Liver (tissue), 9 donors: Measurements from ENCODE around the gene TAF11L2. TPM values are rescaled to one million over a fixed set of nuclear protein-coding genes. Genes with fewer than 3 reads are reported as not detected.
"Not testable (repeated sequence)": the region's sequence is repeated elsewhere in the genome, so short reads cannot be mapped to it uniquely, and the experiment has no call there.

Experiments
- DNase-seq: peaks from one replicate; pipeline ENCODE4 v3.0.0-alpha.2; 2017; ENCODE audit warnings: low spot score
- H3K27ac ChIP-seq, 2 donors: one replicate each; pipeline ENCODE4 v1.7.0; 2013; ENCODE audit warnings: inconsistent platforms in 2 of 2, low read length in 2 of 2, control low read depth in 1 of 2, low read depth in 1 of 2, mild to moderate bottlenecking in 1 of 2
- H3K27me3 ChIP-seq, 4 donors: one replicate each; pipeline versions ENCODE4 v1.6.1 to v1.7.0; 2013; ENCODE audit warnings: low read length in 3 of 4, inconsistent platforms in 1 of 4, mild to moderate bottlenecking in 1 of 4, moderate library complexity in 1 of 4; ENCODE audit not compliant: control insufficient read depth in 4 of 4, insufficient read depth in 4 of 4
- H3K36me3 ChIP-seq, 4 donors: one replicate each; pipeline versions ENCODE4 v1.6.1 to v1.7.0; 2013; ENCODE audit warnings: low read length in 3 of 4, mild to moderate bottlenecking in 3 of 4, low read depth in 1 of 4, moderate library complexity in 1 of 4; ENCODE audit not compliant: control insufficient read depth in 4 of 4, insufficient read depth in 3 of 4
- H3K4me1 ChIP-seq, 4 donors: one replicate each; pipeline versions ENCODE4 v1.6.1 to v1.7.0; 2013; ENCODE audit warnings: low read length in 3 of 4, mild to moderate bottlenecking in 3 of 4, moderate library complexity in 1 of 4; ENCODE audit not compliant: control insufficient read depth in 4 of 4, insufficient read depth in 4 of 4
- H3K4me3 ChIP-seq, 3 donors: one replicate each; pipeline versions ENCODE4 v1.6.1 to v1.7.0; 2013; ENCODE audit warnings: low read length in 3 of 3, control low read depth in 1 of 3, low read depth in 1 of 3, mild to moderate bottlenecking in 1 of 3
- H3K9ac ChIP-seq, 2 donors: one replicate each; pipeline ENCODE4 v1.7.0; 2013; ENCODE audit warnings: low read length in 2 of 2, mild to moderate bottlenecking in 2 of 2, moderate library complexity in 2 of 2, control low read depth in 1 of 2, low read depth in 1 of 2
- H3K9me3 ChIP-seq, 4 donors: one replicate each; pipeline versions ENCODE4 v1.6.1 to v1.7.0; 2013; ENCODE audit warnings: low read length in 3 of 4; ENCODE audit not compliant: control insufficient read depth in 4 of 4
- EGR1 ChIP-seq, 2 donors: IDR thresholded peaks; 2 replicates each; pipeline ENCODE4 v1.6.1; 2016 to 2018; ENCODE audit warnings: antibody characterized with exemption in 2 of 2, low read depth in 2 of 2
- FOXA2 ChIP-seq: IDR thresholded peaks from 2 replicates; pipeline ENCODE4 v1.6.1; 2016; ENCODE audit warnings: antibody characterized with exemption
- GABPA ChIP-seq, 2 donors: IDR thresholded peaks in 1 of 2; conservative IDR thresholded peaks in 1 of 2; 2 replicates each; pipeline ENCODE4 v1.6.1; 2016; ENCODE audit warnings: antibody characterized with exemption in 2 of 2, mild to moderate bottlenecking in 1 of 2, moderate library complexity in 1 of 2
- HNF4G ChIP-seq: IDR thresholded peaks from 2 replicates; pipeline ENCODE4 v1.6.1; 2016; ENCODE audit warnings: antibody characterized with exemption
- JUND ChIP-seq, 2 donors: IDR thresholded peaks; 2 replicates each; pipeline ENCODE4 v1.6.1; 2016; ENCODE audit warnings: antibody characterized with exemption in 2 of 2
- MAX ChIP-seq: IDR thresholded peaks from 2 replicates; pipeline ENCODE4 v1.6.1; 2016; ENCODE audit warnings: antibody characterized with exemption
- NR2F2 ChIP-seq: IDR thresholded peaks from 2 replicates; pipeline ENCODE4 v1.6.1; 2016; ENCODE audit warnings: antibody characterized with exemption
- RAD21 ChIP-seq, 2 donors: IDR thresholded peaks; 2 replicates each; pipeline ENCODE4 v1.6.1; 2016; ENCODE audit warnings: antibody characterized with exemption in 2 of 2, mild to moderate bottlenecking in 2 of 2
- REST ChIP-seq: IDR thresholded peaks from 2 replicates; pipeline ENCODE4 v1.6.1; 2016; ENCODE audit warnings: antibody characterized with exemption, mild to moderate bottlenecking
- TAF1 ChIP-seq: conservative IDR thresholded peaks from 2 replicates; pipeline ENCODE4 v1.6.1; 2016; ENCODE audit warnings: antibody characterized with exemption, mild to moderate bottlenecking
- YY1 ChIP-seq: IDR thresholded peaks from 2 replicates; pipeline ENCODE4 v1.6.1; 2016; ENCODE audit warnings: antibody characterized with exemption, mild to moderate bottlenecking
- WGBS: extraction: QIAGEN DNeasy Blood & Tissue Kit; methylation state at CpG from one replicate; pipeline ENCODE4 v1.1.7; 2013; 5-methylcytosine and 5-hydroxymethylcytosine counted together
- polyA plus RNA-seq, 2 donors: library from polyadenylated mRNA; stranded (reverse) in 1 of 2; unstranded in 1 of 2; fragments of 200-250 nt in 1 of 2; fragments of >200 nt in 1 of 2; fragmentation: Nextera tagmentation in 1 of 2; extraction: Ambion mirVana in 1 of 2; gene quantifications; one replicate each; pipeline versions ENCODE4 v1.2.1 to v1.2.3, GENCODE V29; 2013 to 2015
- total RNA-seq, 2 donors: library from RNA; depleted of rRNA; stranded (reverse); fragments of >200 nt; gene quantifications; one replicate each; pipeline ENCODE4 v1.2.3, GENCODE V29; 2014
- TF ChIP-seq, protein P1 (sequence below): fragments of 150-350 bp; IDR thresholded peaks from 2 replicates; pipeline ENCODE4 v1.5.1; 2017; ENCODE audit warnings: improper control_type of control experiment, low read depth, low read length; ENCODE audit not compliant: missing input control
- TF ChIP-seq, protein P2 (sequence below): IDR thresholded peaks from 2 replicates; pipeline ENCODE4 v1.6.1; 2016; ENCODE audit warnings: antibody characterized with exemption
- TF ChIP-seq, protein P3 (sequence below): IDR thresholded peaks from 2 replicates; pipeline ENCODE4 v1.6.1; 2016; ENCODE audit warnings: antibody characterized with exemption
- donor health status: healthy.
- donor health status: healthy.
- donor health status: healthy.
- donor health status: healthy.
- donor health status: healthy.

The TAF11L2 gene
- total and polyA plus RNA-seq, 4 donors = not detected

DNA sequence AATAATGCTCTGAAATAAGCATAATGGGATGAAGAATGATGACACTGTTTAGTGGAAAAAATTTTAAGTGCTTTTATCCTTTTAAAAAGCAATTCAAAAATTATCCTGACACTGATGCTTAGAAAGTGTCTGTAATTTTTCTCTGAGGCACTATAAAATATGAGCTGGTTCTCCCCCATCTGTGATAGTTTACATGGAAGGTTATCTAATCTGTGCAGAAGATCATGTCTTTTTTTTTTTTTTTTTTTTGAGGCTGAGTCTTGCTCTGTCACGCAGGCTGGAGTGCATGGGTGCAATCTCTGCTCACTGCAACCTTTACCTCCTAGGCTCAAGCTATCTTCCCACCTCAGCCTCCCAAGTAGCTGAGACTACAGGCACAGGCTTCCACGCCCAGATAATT, 15.2 kb upstream of the TAF11L2 start (continued):
- TF ChIP-seq EGR1 (IDR thresholded peaks at IDR 0.05; ENCODE audit: low read depth in 2 of 2) (no peak), JUND (IDR thresholded peaks at IDR 0.05) (no peak)
- TF ChIP-seq, protein P1, sequence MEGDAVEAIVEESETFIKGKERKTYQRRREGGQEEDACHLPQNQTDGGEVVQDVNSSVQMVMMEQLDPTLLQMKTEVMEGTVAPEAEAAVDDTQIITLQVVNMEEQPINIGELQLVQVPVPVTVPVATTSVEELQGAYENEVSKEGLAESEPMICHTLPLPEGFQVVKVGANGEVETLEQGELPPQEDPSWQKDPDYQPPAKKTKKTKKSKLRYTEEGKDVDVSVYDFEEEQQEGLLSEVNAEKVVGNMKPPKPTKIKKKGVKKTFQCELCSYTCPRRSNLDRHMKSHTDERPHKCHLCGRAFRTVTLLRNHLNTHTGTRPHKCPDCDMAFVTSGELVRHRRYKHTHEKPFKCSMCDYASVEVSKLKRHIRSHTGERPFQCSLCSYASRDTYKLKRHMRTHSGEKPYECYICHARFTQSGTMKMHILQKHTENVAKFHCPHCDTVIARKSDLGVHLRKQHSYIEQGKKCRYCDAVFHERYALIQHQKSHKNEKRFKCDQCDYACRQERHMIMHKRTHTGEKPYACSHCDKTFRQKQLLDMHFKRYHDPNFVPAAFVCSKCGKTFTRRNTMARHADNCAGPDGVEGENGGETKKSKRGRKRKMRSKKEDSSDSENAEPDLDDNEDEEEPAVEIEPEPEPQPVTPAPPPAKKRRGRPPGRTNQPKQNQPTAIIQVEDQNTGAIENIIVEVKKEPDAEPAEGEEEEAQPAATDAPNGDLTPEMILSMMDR = no peak

- H3K9ac ChIP-seq, H3K4me3 ChIP-seq, H3K4me1 ChIP-seq, H3K36me3 ChIP-seq, DNase-seq, H3K27me3 ChIP-seq, H3K9me3 ChIP-seq, H3K27ac ChIP-seq: not testable (repeated sequence)
- 86% methylated on average over 10 of the region's 10 CpGs for WGBS
Measured at GRCh38 chr5:17486464-17487173, 11.4 kb upstream of the TAF11L2 start.

GRCh38 chr5:17487174-17487512, 10.9 kb upstream of the TAF11L2 start:
- DNase-seq = no peak
- Histone ChIP-seq H3K27me3 (no peaks in the 10 kb centered on the region), H3K4me1 (no peaks in the 10 kb centered on the region), H3K9ac (no peak overlapping the region), H3K4me3 (no peak overlapping the region), H3K27ac (no peak overlapping the region), H3K9me3 (no peaks in the 10 kb centered on the region), H3K36me3 (no peaks in the 10 kb centered on the region)
- TF ChIP-seq, protein P1 = no peak
- TF ChIP-seq GABPA (IDR thresholded peaks at IDR 0.05 in 1 of 2, conservative IDR thresholded peaks at IDR 0.05 in 1 of 2) (no peak), RAD21 (IDR thresholded peaks at IDR 0.05) (no peak), TAF1 (no peak), FOXA2 (no peak), REST (no peak), HNF4G (no peak), EGR1 (IDR thresholded peaks at IDR 0.05; ENCODE audit: low read depth in 2 of 2) (no peak), NR2F2 (no peak), YY1 (no peak), MAX (no peak)
- TF ChIP-seq, protein P2, sequence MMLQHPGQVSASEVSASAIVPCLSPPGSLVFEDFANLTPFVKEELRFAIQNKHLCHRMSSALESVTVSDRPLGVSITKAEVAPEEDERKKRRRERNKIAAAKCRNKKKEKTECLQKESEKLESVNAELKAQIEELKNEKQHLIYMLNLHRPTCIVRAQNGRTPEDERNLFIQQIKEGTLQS = no peak
- TF ChIP-seq, protein P3, sequence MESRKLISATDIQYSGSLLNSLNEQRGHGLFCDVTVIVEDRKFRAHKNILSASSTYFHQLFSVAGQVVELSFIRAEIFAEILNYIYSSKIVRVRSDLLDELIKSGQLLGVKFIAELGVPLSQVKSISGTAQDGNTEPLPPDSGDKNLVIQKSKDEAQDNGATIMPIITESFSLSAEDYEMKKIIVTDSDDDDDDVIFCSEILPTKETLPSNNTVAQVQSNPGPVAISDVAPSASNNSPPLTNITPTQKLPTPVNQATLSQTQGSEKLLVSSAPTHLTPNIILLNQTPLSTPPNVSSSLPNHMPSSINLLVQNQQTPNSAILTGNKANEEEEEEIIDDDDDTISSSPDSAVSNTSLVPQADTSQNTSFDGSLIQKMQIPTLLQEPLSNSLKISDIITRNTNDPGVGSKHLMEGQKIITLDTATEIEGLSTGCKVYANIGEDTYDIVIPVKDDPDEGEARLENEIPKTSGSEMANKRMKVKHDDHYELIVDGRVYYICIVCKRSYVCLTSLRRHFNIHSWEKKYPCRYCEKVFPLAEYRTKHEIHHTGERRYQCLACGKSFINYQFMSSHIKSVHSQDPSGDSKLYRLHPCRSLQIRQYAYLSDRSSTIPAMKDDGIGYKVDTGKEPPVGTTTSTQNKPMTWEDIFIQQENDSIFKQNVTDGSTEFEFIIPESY = no peak
- 85% methylated on average over 1 of the region's 1 CpG for WGBS

- not testable (repeated sequence) for H3K4me3 ChIP-seq, H3K9ac ChIP-seq, H3K36me3 ChIP-seq, DNase-seq, H3K9me3 ChIP-seq, H3K4me1 ChIP-seq, H3K27ac ChIP-seq, H3K27me3 ChIP-seq
- WGBS = 97% methylated on average over 23 of the region's 23 CpGs
Measured at GRCh38 chr5:17491257-17491656, 6.8 kb upstream of the TAF11L2 start.
